ENCODE measurements around the gene ANKRD63.

DNA sequence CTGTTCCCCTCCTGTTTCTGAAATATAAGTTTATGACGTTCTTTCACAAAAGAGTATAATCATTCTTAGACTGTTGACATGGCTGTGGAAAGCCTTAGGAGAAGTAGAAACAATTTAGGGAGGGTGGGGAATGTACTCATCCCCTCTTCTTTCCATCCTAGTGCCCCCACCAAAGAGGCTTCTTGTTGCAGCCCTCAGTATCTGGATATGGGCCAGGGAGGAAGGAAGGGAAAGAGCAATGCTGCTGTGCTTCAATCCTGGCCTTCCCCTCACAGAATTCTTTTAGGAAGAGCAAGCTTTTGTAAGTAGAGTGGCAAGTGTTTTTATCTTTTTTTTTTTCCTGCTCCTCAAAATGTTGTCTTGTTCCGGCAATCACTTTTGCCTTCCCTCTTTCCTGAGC lies 42.3 kb upstream of the ANKRD63 start:
- TF ChIP-seq, protein P1, sequence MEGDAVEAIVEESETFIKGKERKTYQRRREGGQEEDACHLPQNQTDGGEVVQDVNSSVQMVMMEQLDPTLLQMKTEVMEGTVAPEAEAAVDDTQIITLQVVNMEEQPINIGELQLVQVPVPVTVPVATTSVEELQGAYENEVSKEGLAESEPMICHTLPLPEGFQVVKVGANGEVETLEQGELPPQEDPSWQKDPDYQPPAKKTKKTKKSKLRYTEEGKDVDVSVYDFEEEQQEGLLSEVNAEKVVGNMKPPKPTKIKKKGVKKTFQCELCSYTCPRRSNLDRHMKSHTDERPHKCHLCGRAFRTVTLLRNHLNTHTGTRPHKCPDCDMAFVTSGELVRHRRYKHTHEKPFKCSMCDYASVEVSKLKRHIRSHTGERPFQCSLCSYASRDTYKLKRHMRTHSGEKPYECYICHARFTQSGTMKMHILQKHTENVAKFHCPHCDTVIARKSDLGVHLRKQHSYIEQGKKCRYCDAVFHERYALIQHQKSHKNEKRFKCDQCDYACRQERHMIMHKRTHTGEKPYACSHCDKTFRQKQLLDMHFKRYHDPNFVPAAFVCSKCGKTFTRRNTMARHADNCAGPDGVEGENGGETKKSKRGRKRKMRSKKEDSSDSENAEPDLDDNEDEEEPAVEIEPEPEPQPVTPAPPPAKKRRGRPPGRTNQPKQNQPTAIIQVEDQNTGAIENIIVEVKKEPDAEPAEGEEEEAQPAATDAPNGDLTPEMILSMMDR (IDR thresholded peaks at IDR 0.05 in 8 of 11, conservative IDR thresholded peaks at IDR 0.05 in 3 of 11): no peak
- TF ChIP-seq POLR2A (IDR thresholded peaks at IDR 0.05): no peak
